Keratinocyte (primary cell): ENCODE results near the gene MAP7D2.

Experiments
- EZH2 ChIP-seq: IDR thresholded peaks from one replicate; pipeline ENCODE4 v1.6.1; 2012; ENCODE audit warnings: inconsistent platforms, mild to moderate bottlenecking, low read length, moderate library complexity
- TF ChIP-seq, protein P1 (sequence below), 3 experiments: IDR thresholded peaks in 1 of 3; conservative IDR thresholded peaks in 1 of 3; optimal IDR thresholded peaks in 1 of 3; 2 replicates in 2 of 3; 3 replicates in 1 of 3; pipeline versions ENCODE3 to v1.5.1; 2011; ENCODE audit warnings: low read length in 3 of 3, mild to moderate bottlenecking in 3 of 3, moderate library complexity in 2 of 3, control low read depth in 1 of 3, inconsistent platforms in 1 of 3; ENCODE audit not compliant: insufficient read depth in 2 of 3; ENCODE audit errors: extremely low read depth in 1 of 3

- TF ChIP-seq, protein P1, sequence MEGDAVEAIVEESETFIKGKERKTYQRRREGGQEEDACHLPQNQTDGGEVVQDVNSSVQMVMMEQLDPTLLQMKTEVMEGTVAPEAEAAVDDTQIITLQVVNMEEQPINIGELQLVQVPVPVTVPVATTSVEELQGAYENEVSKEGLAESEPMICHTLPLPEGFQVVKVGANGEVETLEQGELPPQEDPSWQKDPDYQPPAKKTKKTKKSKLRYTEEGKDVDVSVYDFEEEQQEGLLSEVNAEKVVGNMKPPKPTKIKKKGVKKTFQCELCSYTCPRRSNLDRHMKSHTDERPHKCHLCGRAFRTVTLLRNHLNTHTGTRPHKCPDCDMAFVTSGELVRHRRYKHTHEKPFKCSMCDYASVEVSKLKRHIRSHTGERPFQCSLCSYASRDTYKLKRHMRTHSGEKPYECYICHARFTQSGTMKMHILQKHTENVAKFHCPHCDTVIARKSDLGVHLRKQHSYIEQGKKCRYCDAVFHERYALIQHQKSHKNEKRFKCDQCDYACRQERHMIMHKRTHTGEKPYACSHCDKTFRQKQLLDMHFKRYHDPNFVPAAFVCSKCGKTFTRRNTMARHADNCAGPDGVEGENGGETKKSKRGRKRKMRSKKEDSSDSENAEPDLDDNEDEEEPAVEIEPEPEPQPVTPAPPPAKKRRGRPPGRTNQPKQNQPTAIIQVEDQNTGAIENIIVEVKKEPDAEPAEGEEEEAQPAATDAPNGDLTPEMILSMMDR (optimal IDR thresholded peaks at IDR 0.05 in 1 of 3, IDR thresholded peaks at IDR 0.05 in 1 of 3, conservative IDR thresholded peaks at IDR 0.05 in 1 of 3; ENCODE audit: extremely low read depth in 1 of 3, insufficient read depth in 2 of 3, low read length in 3 of 3): no peak
- TF ChIP-seq EZH2: no peak
These were observed 79.5 kb downstream of the MAP7D2 start for GRCh38 chrX:20037186-20037585.
